Spinal cord (tissue), 10 donors: ENCODE results near the gene TMEM204. TPM values are rescaled to one million over a fixed set of nuclear protein-coding genes. Genes with fewer than 3 reads are reported as not detected.

Experiments
- DNase-seq, 6 donors: peaks; one replicate each; pipeline versions ENCODE4 v3.0.0 to v3.0.0-alpha.2; 2013 to 2015; ENCODE audit warnings: low spot score in 6 of 6, low read depth in 4 of 6
- H3K27ac ChIP-seq: one replicate; pipeline ENCODE4 v1.5.1; 2013; ENCODE audit warnings: low read depth, low read length, control low read depth
- H3K27me3 ChIP-seq: one replicate; pipeline ENCODE4 v1.6.1; 2013; ENCODE audit warnings: low read length; ENCODE audit not compliant: control insufficient read depth, insufficient read depth
- H3K36me3 ChIP-seq: one replicate; pipeline ENCODE4 v1.6.1; 2013; ENCODE audit warnings: low read length; ENCODE audit not compliant: control insufficient read depth, insufficient read depth
- H3K4me1 ChIP-seq: one replicate; pipeline ENCODE4 v1.6.1; 2013; ENCODE audit warnings: low read length; ENCODE audit not compliant: control insufficient read depth, insufficient read depth
- H3K4me3 ChIP-seq: one replicate; pipeline ENCODE4 v1.5.1; 2013; ENCODE audit warnings: low read depth, low read length, control low read depth
- H3K9me3 ChIP-seq: one replicate; pipeline ENCODE4 v1.6.1; 2013; ENCODE audit warnings: low read length; ENCODE audit not compliant: control insufficient read depth, insufficient read depth
- WGBS: methylation state at CpG from one replicate; pipeline ENCODE4 v1.1.5; 2013; ENCODE audit warnings: missing lambda C conversion rate; ENCODE audit not compliant: insufficient coverage; 5-methylcytosine and 5-hydroxymethylcytosine counted together
- long read RNA-seq, 4 donors: transcript quantifications; one replicate each; lab custom pipeline, GENCODE V29; 2026
- polyA plus RNA-seq, 2 donors: library from polyadenylated mRNA; unstranded; fragments of 120-200 nt; gene quantifications; one replicate each; pipeline ENCODE4 v1.2.1, GENCODE V29; 2013; ENCODE audit not compliant: insufficient read length in 2 of 2
- total RNA-seq, 2 donors: library from RNA; depleted of rRNA in 1 of 2; stranded (reverse); fragments of 120-200 nt in 1 of 2; fragments of >200 nt in 1 of 2; gene quantifications; one replicate each; pipeline versions ENCODE4 v1.2.3 to v1.2.4, GENCODE V29; 2013 to 2014
- donor health status: healthy.

The TMEM204 gene
- total RNA-seq (10 to 100 TPM in 1 of 2 donors, 1 to 10 TPM in 1; 3.0 to 18.8 TPM), polyA plus RNA-seq (10 to 100 TPM in 1 of 2 donors, 1 to 10 TPM in 1; 8.3 to 10.2 TPM)
- long read RNA-seq, donor 1, partial matches to known transcripts, result 0 of 4 reads
- long read RNA-seq, donor 1, other reads (novel, unspliced or antisense), result 0 of 4 reads
- long read RNA-seq, donor 2, partial matches to known transcripts, result 0 of 3 reads
- long read RNA-seq, donor 2, other reads (novel, unspliced or antisense), result 0 of 3 reads
- long read RNA-seq, donor 3, transcript TMEM204-202 (3 exons, 1,938 nt), result major isoform, 8 of 8 reads
- long read RNA-seq, donor 3, partial matches to known transcripts, result 0 of 8 reads
- long read RNA-seq, donor 3, other reads (novel, unspliced or antisense), result 0 of 8 reads
- long read RNA-seq, donor 4, transcript TMEM204-202 (3 exons, 1,938 nt), result major isoform, 27 of 27 reads
- long read RNA-seq, donor 4, partial matches to known transcripts, result 0 of 27 reads
- long read RNA-seq, donor 4, other reads (novel, unspliced or antisense), result 0 of 27 reads

- H3K4me1 ChIP-seq, result peaks cover 52% of the 10 kb centered on the region
- DNase-seq, result peak in 1 of 6 donors; percentile 45
- WGBS, result 80% methylated on average over 27 of the region's 27 CpGs
- no peaks in the 10 kb centered on the region for H3K9me3 ChIP-seq
- peaks cover 91% of the 10 kb centered on the region for H3K36me3 ChIP-seq
- H3K4me3 ChIP-seq, result peak within 1 kb of the TSS; percentile 43
- peak within 1 kb of the TSS; percentile 61 for H3K27ac ChIP-seq
- no peaks in the 10 kb centered on the region for H3K27me3 ChIP-seq
Measured at GRCh38 chr16:1533443-1533951, at the start of gene TMEM204. TMEM204 (plus strand) TSS chr16:1533666; CDS start chr16:1534276, 610 bp downstream.

- H3K36me3 ChIP-seq, result no peaks in the 10 kb centered on the region
- H3K27ac ChIP-seq, result no peak overlapping the region
- H3K4me3 ChIP-seq, result no peak overlapping the region
- peaks cover 5% of the 10 kb centered on the region for H3K4me1 ChIP-seq
- no peaks in the 10 kb centered on the region for H3K9me3 ChIP-seq
- DNase-seq, result no peak
- no peaks in the 10 kb centered on the region for H3K27me3 ChIP-seq
- 90% methylated on average over 40 of the region's 40 CpGs for WGBS
Measured at GRCh38 chr16:1485847-1486496, 47.5 kb upstream of the TMEM204 start.

GRCh38 chr16:1486551-1487390, 46.7 kb upstream of the TMEM204 start:
- Histone ChIP-seq H3K27ac (no peak overlapping the region), H3K9me3 (no peaks in the 10 kb centered on the region), H3K4me3 (no peak overlapping the region), H3K27me3 (no peaks in the 10 kb centered on the region), H3K4me1 (peaks cover 5% of the 10 kb centered on the region), H3K36me3 (no peaks in the 10 kb centered on the region)
- DNase-seq, result no peak
- WGBS, result 83% methylated on average over 29 of the region's 33 CpGs

- Histone ChIP-seq H3K27me3 (no peaks in the 10 kb centered on the region), H3K36me3 (no peaks in the 10 kb centered on the region), H3K9me3 (no peaks in the 10 kb centered on the region), H3K4me1 (peaks cover 10% of the 10 kb centered on the region), H3K27ac (no peak overlapping the region), H3K4me3 (no peak overlapping the region)
- no peak for DNase-seq
- WGBS, result 88% methylated on average over 39 of the region's 39 CpGs
Measured at GRCh38 chr16:1487395-1488053, 45.9 kb upstream of the TMEM204 start.

GRCh38 chr16:1488054-1488601, 45.3 kb upstream of the TMEM204 start:
- no peak for DNase-seq
- Histone ChIP-seq H3K27ac (no peak overlapping the region), H3K36me3 (no peaks in the 10 kb centered on the region), H3K27me3 (no peaks in the 10 kb centered on the region), H3K4me1 (peaks cover 15% of the 10 kb centered on the region), H3K4me3 (no peak overlapping the region), H3K9me3 (no peaks in the 10 kb centered on the region)
- 87% methylated on average over 23 of the region's 24 CpGs for WGBS

- peaks cover 15% of the 10 kb centered on the region for H3K4me1 ChIP-seq
- H3K27ac ChIP-seq, result no peak within 1 kb of the TSS
- no peaks in the 10 kb centered on the region for H3K36me3 ChIP-seq
- no peaks in the 10 kb centered on the region for H3K27me3 ChIP-seq
- no peak for DNase-seq
- no peaks in the 10 kb centered on the region for H3K9me3 ChIP-seq
- WGBS, result 84% methylated on average over 19 of the region's 19 CpGs
- no peak within 1 kb of the TSS for H3K4me3 ChIP-seq
Measured at GRCh38 chr16:1488619-1489018, 44.8 kb upstream of the TMEM204 start, which contains the start of gene PTX4. PTX4 (minus strand) TSS chr16:1488944; CDS start chr16:1488909, 35 bp downstream.

GRCh38 chr16:1489077-1489476, 44.4 kb upstream of the TMEM204 start:
- no peak for DNase-seq
- no peaks in the 10 kb centered on the region for H3K9me3 ChIP-seq
- no peak overlapping the region for H3K4me3 ChIP-seq
- no peaks in the 10 kb centered on the region for H3K36me3 ChIP-seq
- peaks cover 16% of the 10 kb centered on the region for H3K4me1 ChIP-seq
- no peak overlapping the region for H3K27ac ChIP-seq
- 94% methylated on average over 8 of the region's 12 CpGs for WGBS
- H3K27me3 ChIP-seq, result no peaks in the 10 kb centered on the region

- WGBS, result 80% methylated on average over 12 of the region's 12 CpGs
- H3K27me3 ChIP-seq, result no peaks in the 10 kb centered on the region
- H3K36me3 ChIP-seq, result peaks cover 22% of the 10 kb centered on the region
- H3K27ac ChIP-seq, result no peak overlapping the region
- H3K4me1 ChIP-seq, result peaks cover 24% of the 10 kb centered on the region
- DNase-seq, result no peak
- H3K4me3 ChIP-seq, result no peak overlapping the region
- H3K9me3 ChIP-seq, result no peaks in the 10 kb centered on the region
Measured at GRCh38 chr16:1491327-1491726, 42.1 kb upstream of the TMEM204 start.
